Measurements from ENCODE around the gene FRAS1.
"Not testable (repeated sequence)": the region's sequence is repeated elsewhere in the genome, so short reads cannot be mapped to it uniquely, and the experiment has no call there.

Gene FRAS1

DNA sequence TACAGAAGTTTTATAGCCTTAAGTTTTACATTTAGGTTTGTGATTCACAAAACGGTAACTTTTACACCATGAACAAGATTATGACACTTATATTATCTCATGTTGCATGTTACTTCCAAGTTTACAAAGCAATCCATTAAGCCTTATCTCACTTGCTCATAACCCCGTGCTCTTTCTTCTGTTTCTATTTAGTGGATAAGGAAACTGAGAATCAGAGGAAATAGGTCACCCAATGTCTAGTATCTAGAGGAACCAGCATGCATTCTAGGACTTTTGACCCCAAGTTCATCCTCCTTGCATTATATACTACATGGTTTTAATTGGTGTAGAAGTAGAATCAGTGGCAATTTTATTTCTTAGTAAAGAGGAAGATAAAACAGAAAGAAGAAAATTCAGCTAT is 427.5 kb downstream of the FRAS1 start:
- no peak for DNase-seq (ENCODE audit: insufficient read length, low spot score)
- TF ChIP-seq TAF1 (IDR thresholded peaks at IDR 0.05; ENCODE audit: low read depth, low read length) (no peak), SPI1 (IDR thresholded peaks at IDR 0.05; ENCODE audit: low read depth, low read length) (no peak)
- FAIRE-seq: no peak

DNA sequence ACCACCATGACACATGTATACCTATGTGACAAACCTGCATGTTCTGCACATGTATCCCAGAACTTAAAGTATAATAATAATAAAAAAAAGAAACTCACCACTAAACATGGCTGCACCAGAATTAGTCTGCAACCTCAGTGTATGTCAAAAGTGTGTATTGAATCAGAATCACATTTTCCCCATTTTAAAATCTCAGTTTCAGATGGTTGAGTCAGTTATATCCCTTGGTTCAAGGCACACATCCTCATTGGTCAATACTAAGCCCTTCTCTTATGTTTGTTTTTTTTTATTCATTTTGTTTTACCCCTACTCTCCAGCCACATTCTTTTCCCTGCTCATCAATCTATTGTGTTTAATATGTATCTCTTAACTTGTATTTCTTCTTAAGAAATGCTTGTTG is 436.6 kb downstream of the FRAS1 start:
- DNase-seq (ENCODE audit: insufficient read length, low spot score) (no peak), FAIRE-seq (no peak)
- TF ChIP-seq SPI1 (IDR thresholded peaks at IDR 0.05; ENCODE audit: low read depth, low read length) (no peak), POLR2AphosphoS5 (IDR thresholded peaks at IDR 0.05; ENCODE audit: low read depth, low read length) (no peak), POLR2A (IDR thresholded peaks at IDR 0.05; ENCODE audit: low read depth, low read length) (no peak), TAF1 (IDR thresholded peaks at IDR 0.05; ENCODE audit: low read depth, low read length) (no peak), PAX5 (IDR thresholded peaks at IDR 0.05; ENCODE audit: insufficient read depth, low read length, severe bottlenecking) (no peak), POU2F2 (IDR thresholded peaks at IDR 0.05; ENCODE audit: low read depth, low read length) (no peak)

DNA sequence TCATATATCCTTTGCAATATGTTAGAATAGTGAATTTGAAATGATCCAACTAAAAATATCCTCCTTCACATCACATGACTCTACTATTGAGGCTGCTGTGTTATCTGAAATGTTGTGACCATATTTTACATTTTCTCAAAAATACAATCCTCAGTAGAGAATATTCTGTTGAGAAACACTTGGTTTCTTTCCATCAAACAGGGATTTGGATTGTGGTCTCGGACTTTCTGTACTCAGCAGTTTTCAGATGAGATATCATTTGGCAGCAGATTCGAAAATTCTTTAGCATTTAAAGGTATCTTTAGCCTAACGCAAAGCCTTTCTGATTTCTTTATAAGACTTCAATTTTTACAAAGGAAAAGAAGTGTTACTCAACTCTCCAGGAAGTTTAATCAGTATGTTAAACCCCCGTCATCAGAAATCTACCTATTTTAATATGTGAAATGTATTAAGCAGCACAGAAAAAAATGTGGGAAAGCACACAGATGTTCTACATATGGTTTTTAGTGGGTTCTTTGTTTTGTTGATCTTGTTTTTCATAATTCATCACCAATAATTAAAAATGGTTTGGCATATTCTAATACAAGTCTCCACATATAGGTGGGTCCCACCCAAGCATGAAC is 439.0 kb downstream of the FRAS1 start:
- no peak for DNase-seq (ENCODE audit: insufficient read length, low spot score)
- TF ChIP-seq POU2F2 (IDR thresholded peaks at IDR 0.05; ENCODE audit: low read depth, low read length) (no peak), PAX5 (IDR thresholded peaks at IDR 0.05; ENCODE audit: insufficient read depth, low read length, severe bottlenecking) (no peak)
- FAIRE-seq: no peak

DNA sequence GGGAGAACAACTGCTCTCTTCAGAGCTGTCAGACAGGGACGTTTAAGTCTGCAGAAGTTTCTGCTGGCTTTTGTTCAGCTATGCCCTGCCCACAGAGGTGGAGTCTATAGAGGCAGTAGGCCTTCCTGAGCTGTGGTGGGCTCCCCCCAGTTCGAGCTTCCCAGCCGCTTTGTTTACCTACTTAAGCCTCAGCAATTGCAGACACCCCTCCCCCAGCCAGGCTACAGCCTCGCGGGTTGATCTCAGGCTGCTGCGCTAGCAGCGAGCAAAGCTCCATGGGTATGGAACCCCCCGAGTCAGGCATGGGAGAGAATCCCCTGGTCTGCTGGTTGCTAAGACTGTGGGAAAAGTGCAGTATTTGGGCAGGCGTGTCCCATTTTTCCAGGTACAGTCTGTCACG is 449.1 kb downstream of the FRAS1 start:
- DNase-seq (ENCODE audit: insufficient read length, low spot score); FAIRE-seq: not testable (repeated sequence)

DNA sequence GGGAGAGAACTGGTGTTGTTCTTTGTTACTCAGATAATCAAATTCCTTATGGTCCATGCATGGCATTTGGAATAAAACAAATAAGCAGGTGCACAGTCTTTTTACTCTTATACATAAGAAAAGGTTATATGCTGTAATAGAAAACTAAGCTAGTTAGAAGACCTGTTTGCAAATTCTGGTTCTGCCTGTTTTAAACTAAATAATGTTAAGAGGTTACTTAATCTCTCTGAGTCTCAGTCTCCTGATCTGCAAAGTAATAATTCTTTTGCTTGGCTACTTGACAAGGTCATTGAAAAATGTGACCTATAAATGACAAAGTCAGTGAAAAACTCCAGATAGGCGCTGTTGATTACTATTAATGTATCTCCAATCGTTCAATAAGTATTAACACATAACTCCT is 451.9 kb downstream of the FRAS1 start:
- no peak for FAIRE-seq

DNA sequence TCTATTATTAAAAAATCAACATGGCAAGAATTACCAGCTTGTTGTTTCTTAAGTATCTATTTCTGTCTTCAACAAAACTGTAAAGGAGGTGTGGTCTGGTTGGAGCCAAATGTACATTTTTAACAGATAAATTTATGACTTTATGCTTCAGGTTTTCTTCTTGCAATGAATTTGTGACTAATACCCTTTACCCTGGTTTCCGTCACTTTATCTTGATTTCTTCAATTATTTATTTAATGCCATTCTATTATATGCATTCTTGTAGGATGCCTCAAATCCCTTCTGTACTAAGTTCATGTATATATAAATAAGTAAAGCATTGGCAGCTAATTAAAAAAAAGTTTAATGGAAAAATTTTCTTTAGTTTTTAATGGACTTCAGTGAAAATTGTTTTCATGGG is 453.0 kb downstream of the FRAS1 start:
- FAIRE-seq (no peak), DNase-seq (ENCODE audit: insufficient read length, low spot score) (no peak)
- no peak for TF ChIP-seq POLR2A (IDR thresholded peaks at IDR 0.05; ENCODE audit: low read depth, low read length)
- TF ChIP-seq TAF1 (IDR thresholded peaks at IDR 0.05; ENCODE audit: low read depth, low read length): no peak
- no peak for TF ChIP-seq SPI1 (IDR thresholded peaks at IDR 0.05; ENCODE audit: low read depth, low read length)
- TF ChIP-seq PAX5 (IDR thresholded peaks at IDR 0.05; ENCODE audit: insufficient read depth, low read length, severe bottlenecking): no peak
- TF ChIP-seq POLR2AphosphoS5 (IDR thresholded peaks at IDR 0.05; ENCODE audit: low read depth, low read length): no peak
- no peak for TF ChIP-seq POU2F2 (IDR thresholded peaks at IDR 0.05; ENCODE audit: low read depth, low read length)

More for the DNA sequence above, 451.9 kb downstream of the FRAS1 start:
- no peak for DNase-seq (ENCODE audit: insufficient read length, low spot score)
- TF ChIP-seq POLR2AphosphoS5 (IDR thresholded peaks at IDR 0.05; ENCODE audit: low read depth, low read length) (no peak), POU2F2 (IDR thresholded peaks at IDR 0.05; ENCODE audit: low read depth, low read length) (no peak), POLR2A (IDR thresholded peaks at IDR 0.05; ENCODE audit: low read depth, low read length) (no peak), PAX5 (IDR thresholded peaks at IDR 0.05; ENCODE audit: insufficient read depth, low read length, severe bottlenecking) (no peak), TAF1 (IDR thresholded peaks at IDR 0.05; ENCODE audit: low read depth, low read length) (no peak), SPI1 (IDR thresholded peaks at IDR 0.05; ENCODE audit: low read depth, low read length) (no peak)

DNA sequence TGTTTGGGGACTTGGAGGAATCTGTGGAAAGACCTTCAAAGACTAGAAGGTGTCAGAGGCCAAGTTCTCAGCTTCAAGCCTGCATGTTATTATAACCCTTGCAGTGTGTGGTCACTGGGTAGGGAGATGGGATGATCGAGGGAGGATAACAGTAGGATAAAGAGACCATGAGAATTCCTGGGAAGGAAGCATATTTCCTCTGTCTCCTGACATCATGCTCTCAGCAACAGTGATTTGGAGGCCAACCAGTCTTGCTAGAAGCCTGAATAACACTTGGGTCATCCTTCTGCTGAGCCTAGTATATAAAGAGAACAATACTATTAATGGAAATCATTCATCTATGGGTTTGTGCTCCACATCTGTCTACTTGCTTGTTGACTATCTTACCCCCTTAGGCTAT is 453.6 kb downstream of the FRAS1 start:
- FAIRE-seq: no peak
- TF ChIP-seq POU2F2 (IDR thresholded peaks at IDR 0.05; ENCODE audit: low read depth, low read length): no peak
- TF ChIP-seq TAF1 (IDR thresholded peaks at IDR 0.05; ENCODE audit: low read depth, low read length): no peak
- TF ChIP-seq PAX5 (IDR thresholded peaks at IDR 0.05; ENCODE audit: insufficient read depth, low read length, severe bottlenecking): no peak
- no peak for TF ChIP-seq SPI1 (IDR thresholded peaks at IDR 0.05; ENCODE audit: low read depth, low read length)
- TF ChIP-seq POLR2AphosphoS5 (IDR thresholded peaks at IDR 0.05; ENCODE audit: low read depth, low read length): no peak
- no peak for TF ChIP-seq POLR2A (IDR thresholded peaks at IDR 0.05; ENCODE audit: low read depth, low read length)

DNA sequence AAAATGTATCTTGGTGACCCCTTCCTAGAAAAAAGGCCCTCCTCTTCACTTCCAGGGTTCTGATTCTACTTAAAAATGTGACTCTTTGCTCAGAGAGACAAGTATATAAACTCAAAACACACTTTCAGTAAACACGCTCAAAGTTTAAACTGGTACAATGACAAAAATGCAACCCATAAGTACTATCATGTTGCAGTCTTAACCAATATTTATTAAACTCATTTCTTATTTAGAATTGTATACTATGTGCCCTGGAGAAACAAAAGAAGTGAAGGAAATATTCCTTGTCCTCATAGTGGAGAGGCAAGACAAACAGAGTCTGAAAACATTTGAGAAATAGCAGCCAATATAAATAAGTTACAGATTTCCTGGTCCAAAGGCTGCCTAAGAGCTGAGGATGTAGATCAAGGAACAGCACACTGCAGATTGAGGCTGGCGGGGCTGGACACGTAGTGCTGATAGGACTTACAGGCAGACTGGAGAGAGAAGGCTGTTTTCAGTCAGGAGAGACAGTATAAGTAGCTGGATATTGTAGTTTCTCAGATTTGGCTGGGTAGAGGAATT is 455.3 kb downstream of the FRAS1 start:
- no peak for FAIRE-seq
- no peak for TF ChIP-seq PAX5 (IDR thresholded peaks at IDR 0.05; ENCODE audit: insufficient read depth, low read length, severe bottlenecking)
- TF ChIP-seq POU2F2 (IDR thresholded peaks at IDR 0.05; ENCODE audit: low read depth, low read length): no peak
- TF ChIP-seq POLR2A (IDR thresholded peaks at IDR 0.05; ENCODE audit: low read depth, low read length): no peak
- no peak for TF ChIP-seq SPI1 (IDR thresholded peaks at IDR 0.05; ENCODE audit: low read depth, low read length)
- TF ChIP-seq TAF1 (IDR thresholded peaks at IDR 0.05; ENCODE audit: low read depth, low read length): no peak
- no peak for TF ChIP-seq POLR2AphosphoS5 (IDR thresholded peaks at IDR 0.05; ENCODE audit: low read depth, low read length)

More for the DNA sequence above, 453.6 kb downstream of the FRAS1 start:
- no peak for DNase-seq (ENCODE audit: insufficient read length, low spot score)

DNA sequence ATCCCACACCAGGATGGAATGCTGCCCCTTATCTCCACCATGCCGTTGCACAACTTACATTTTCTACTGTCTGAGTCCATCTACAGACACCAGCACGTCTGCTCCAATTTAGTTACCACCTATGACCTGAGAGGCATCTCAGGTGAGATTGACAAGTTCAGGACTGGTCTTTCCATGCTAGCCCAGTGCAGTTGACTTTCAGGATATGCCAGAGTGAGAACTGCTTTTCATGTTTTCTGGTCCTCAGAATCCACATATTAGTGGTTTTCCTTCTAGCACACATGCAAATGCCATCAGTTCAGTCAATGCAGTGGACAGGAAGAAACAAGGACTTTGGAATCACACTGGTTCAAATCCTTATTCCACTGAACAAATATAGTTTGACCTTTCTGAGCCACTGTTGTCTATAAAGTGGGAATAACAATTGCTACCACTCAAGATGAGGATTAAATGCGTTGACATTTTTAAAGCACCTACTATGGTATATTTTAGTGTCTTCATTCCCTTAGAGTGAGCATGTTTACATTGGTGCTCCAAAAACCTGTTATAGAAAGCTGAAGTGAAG is 456.4 kb downstream of the FRAS1 start:
- no peak for FAIRE-seq
- DNase-seq (ENCODE audit: insufficient read length, low spot score): no peak
- TF ChIP-seq POLR2A (IDR thresholded peaks at IDR 0.05; ENCODE audit: low read depth, low read length): no peak
- no peak for TF ChIP-seq POU2F2 (IDR thresholded peaks at IDR 0.05; ENCODE audit: low read depth, low read length)
- TF ChIP-seq SPI1 (IDR thresholded peaks at IDR 0.05; ENCODE audit: low read depth, low read length): no peak
- TF ChIP-seq TAF1 (IDR thresholded peaks at IDR 0.05; ENCODE audit: low read depth, low read length): no peak
- TF ChIP-seq PAX5 (IDR thresholded peaks at IDR 0.05; ENCODE audit: insufficient read depth, low read length, severe bottlenecking): no peak
- no peak for TF ChIP-seq POLR2AphosphoS5 (IDR thresholded peaks at IDR 0.05; ENCODE audit: low read depth, low read length)

More for the DNA sequence above, 455.3 kb downstream of the FRAS1 start:
- DNase-seq (ENCODE audit: insufficient read length, low spot score): no peak

DNA sequence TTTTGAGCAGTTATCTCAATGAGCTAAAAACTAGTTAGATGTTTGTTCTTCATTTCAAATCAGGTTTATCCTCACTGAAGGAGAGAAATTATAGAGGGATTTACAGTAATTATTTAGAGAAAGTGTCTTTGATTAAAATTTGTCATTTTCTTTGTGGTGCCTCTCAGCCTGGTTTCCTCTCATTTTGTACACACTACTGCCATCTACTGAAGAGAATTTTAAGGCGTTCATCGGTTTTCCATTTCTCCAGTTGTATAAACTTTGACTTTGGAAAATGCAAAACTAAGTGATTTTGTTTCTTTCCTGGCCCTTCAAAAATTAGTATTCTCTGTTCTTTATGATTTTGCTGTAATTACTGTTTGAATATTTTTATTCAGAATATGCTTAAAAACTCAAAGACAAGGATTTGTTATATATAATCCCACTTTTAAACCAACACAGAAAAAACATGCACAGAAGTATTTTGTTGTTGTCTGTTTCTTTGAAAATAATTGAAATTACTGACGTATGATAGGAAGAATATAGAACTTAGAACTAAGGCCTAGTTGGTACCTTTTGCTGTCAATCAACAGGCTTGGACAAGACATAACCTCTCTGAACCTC is 460.0 kb downstream of the FRAS1 start:
- FAIRE-seq (no peak), DNase-seq (ENCODE audit: insufficient read length, low spot score) (no peak)
- no peak for TF ChIP-seq POU2F2 (IDR thresholded peaks at IDR 0.05; ENCODE audit: low read depth, low read length)
- no peak for TF ChIP-seq TAF1 (IDR thresholded peaks at IDR 0.05; ENCODE audit: low read depth, low read length)
- no peak for TF ChIP-seq POLR2AphosphoS5 (IDR thresholded peaks at IDR 0.05; ENCODE audit: low read depth, low read length)
- no peak for TF ChIP-seq PAX5 (IDR thresholded peaks at IDR 0.05; ENCODE audit: insufficient read depth, low read length, severe bottlenecking)
- no peak for TF ChIP-seq POLR2A (IDR thresholded peaks at IDR 0.05; ENCODE audit: low read depth, low read length)
- no peak for TF ChIP-seq SPI1 (IDR thresholded peaks at IDR 0.05; ENCODE audit: low read depth, low read length)

Data from GM12891 (cell line).